RKO (cell line): ENCODE measurements around the gene GAPVD1.
A peak's percentile ranks its signal among the peaks of the same experiment; 100 is the strongest.
"Not testable (repeated sequence)": the region's sequence is repeated elsewhere in the genome, so short reads cannot be mapped to it uniquely, and the experiment has no call there.

Source experiments
- DNase-seq: peaks from one replicate; pipeline ENCODE4 v3.0.0-alpha.2; 2016; ENCODE audit warnings: low spot score

Gene GAPVD1

DNA sequence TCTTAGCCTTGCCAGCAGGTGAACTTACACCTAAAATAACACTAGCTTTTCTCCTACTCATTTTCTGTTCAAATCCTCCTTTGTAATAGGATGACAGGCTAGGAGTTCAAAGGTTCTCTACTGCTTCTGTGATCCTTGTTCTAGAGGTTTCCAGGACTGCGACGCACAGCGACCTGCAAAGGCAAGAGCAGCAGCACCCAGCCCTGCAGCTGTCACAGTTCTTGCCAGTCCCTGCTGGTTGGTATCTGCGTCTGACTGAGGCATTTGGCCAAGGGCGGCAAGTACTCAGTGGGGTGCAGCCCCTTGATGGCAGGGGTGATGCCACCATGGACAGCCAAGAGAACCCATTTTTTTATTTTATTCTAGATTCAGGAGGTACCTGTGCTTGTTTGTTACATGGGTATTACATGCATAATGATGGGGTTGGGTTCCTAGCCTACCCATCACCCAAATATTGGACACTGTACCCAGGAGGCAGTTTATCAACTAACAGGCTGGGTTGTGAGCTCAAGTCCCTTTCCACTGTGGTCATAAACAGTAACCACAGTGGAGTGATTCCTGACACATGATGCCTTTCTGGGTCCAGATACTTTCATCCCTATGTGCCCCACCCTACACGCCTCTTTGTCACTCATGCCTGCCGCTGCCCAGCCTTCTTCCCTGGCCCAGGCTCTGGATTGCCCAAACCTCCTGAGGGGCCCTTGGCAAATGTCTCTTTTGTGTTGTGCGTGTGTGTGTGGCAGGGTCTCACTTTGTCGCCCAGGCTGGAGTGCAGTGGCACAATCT, 111.0 kb downstream of the GAPVD1 start:
- DNase-seq: no peak

- DNase-seq: peak; percentile 87
Measured at GRCh38 chr9:125374443-125375309, 113.0 kb downstream of the GAPVD1 start.

DNA sequence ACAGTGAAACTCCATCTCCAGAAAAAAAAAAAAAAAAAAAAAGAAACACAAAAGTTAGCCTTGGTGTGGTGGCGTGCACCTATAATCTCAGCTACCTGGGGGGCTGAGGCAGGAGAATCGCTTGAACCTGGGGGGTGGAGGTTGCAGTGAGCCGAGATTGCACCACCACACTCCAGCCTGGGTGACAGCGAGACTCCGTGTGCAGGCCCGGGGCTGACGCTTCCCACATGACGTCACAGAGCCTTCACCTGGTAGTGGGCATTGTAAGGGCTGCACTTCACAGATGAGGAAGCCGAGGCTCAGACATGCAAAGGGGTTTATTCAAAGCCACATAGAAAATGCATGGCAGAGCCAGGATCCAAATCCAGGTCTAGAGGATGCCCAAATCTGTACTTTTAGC, 114.2 kb downstream of the GAPVD1 start:
- DNase-seq: no peak

DNA sequence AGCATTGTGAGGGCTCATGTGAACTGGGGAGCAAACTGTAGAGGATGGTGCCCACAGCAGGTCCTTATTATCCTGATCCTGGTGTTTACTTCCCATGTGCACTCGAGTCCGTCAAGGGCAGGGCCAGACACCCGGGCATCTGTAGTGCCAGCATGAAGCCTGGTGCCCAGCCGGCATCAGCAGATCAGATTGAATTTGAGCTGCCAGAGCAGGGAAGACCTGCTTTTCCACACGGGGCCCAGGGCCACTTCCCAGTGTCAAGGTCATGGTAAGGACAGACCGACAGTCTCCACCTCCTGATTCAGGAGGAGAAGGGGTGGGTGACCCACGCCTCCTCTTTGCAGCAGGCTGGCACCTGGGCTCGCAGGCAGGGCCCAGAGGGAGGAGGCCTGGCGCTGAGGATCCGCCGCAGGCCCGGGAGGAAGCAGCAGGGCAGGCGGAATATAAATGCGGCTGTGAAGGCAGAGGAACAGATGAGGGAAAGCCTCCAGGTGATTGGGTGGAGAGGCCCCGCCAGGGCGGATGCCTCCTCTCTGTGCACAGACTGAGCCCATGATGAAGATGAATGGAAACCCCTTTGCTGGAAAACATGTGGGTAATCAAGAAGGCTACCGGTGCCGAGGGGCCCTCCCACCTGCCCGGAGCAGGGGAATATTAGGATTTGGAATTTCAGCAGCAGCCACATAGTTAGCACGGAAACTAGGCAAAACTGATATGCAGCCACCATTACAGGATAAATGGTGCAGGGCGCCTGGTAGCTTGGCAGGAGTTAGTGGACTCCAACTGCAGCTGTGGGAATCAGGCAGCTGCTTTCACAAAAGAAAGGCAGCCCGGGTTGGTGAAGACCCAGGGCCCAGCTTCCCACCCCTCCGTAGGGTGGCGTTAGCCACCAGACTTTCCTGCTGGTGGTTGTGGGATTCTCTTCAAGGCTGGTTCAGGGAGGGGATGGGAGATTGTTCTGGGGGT, 114.9 kb downstream of the GAPVD1 start:
- DNase-seq: no peak

- no peak for DNase-seq
Measured at GRCh38 chr9:125377584-125378250, 116.1 kb downstream of the GAPVD1 start.

GRCh38 chr9:125378778-125379177, 117.2 kb downstream of the GAPVD1 start:
- no peak for DNase-seq

GRCh38 chr9:125379208-125379607, 117.6 kb downstream of the GAPVD1 start:
- DNase-seq: no peak

GRCh38 chr9:125380406-125380805, 118.8 kb downstream of the GAPVD1 start:
- DNase-seq: peak; percentile 37

- DNase-seq: no peak
Measured at GRCh38 chr9:125387861-125388524, 126.4 kb downstream of the GAPVD1 start.

DNA sequence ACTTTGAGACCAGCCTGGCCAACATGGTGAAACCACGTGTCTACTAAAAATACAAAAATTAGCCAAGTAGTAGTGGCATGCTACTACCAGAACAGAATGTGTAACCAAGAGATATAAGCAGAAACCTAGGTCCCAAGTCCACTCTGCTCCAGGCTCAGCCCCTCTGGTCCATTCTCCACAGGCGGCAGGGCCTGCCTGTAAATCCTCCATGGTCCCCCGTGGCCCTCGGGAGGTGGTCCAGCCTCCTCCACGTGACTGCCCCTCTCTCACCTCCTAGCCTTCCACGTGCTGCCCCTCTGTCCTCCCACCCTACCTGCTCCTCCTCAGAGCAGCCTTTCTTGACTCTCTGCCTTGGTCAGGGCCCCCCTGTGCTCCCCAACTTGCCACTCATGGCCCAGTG, 127.4 kb downstream of the GAPVD1 start:
- DNase-seq: no peak

DNA sequence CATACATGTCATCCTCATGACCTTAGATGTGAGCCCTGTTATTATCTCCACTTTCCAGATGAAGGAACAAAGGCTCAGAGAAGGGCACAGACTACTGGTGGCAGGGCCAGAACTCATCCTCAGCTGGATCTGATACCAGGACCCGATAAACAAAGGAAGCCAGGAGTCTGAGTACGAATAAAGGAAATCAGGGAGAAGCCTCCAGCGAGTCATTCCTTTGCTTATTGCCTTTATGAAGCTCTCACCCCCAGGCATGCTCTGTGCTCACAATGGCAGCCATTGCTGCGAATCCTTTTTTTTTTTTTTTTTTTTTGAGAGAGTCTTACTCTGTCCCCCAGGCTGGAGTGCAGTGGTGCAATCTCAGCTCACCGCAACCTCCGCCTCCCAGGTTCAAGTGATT, 130.1 kb downstream of the GAPVD1 start:
- no peak for DNase-seq

- peak; percentile 51 for DNase-seq
Measured at GRCh38 chr9:125393426-125393825, 131.8 kb downstream of the GAPVD1 start.

DNA sequence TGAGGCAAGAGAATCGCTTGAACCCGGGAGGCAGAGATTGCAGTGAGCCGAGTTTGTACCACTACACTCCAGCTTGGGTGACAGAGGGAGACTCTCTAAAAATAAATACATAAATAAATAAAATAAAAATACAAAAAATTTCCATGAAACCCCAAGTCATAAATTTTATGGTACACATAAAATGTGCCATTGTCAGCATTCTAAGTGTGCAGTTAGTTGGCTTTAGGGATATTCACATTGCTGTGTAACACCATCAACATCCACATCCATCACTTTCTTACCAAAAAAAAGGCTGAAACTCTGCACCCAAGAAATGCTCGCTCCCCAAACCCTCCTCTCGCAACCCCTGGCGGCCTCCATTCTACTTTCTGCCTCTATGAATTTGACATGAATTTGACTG, 135.2 kb downstream of the GAPVD1 start:
- DNase-seq: no peak

- no peak for DNase-seq
Measured at GRCh38 chr9:125397736-125398135, 136.1 kb downstream of the GAPVD1 start.

DNA sequence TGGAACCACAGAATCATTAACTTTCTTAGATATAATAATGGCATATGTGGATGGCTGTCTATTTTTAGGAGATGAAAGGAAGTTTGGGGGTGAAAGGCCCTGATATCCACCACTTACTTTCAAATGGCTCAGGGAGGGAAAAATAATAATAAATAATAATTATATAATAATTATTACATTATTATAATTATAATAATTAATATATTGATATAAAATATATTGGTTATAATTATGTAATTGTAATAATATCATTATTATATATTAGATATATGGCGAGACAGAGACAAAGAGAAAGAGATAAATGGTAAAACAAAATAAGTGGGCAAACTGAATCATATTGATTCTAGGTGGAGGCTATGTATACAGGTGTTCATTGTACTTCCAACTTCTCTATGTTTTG, 136.6 kb downstream of the GAPVD1 start:
- DNase-seq: no peak

DNA sequence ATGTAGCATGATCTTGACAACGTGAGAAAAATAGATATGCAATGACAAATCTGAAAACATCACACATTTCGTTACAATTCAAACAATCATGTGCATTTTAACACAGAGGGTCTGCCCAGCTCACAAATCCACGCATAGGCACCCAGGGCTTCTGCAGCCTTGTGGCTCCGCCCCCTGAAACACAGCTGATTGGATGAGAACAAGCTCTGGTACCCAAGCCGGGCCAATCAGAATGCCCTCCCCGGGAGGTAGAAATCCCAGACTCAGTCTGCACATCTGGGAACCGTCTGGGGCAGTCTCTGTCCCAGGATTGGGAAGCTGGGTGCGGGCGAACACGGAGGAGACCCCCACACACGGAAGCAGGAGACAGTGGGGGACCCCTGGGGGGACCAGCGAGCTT, 137.5 kb downstream of the GAPVD1 start:
- no peak for DNase-seq

DNA sequence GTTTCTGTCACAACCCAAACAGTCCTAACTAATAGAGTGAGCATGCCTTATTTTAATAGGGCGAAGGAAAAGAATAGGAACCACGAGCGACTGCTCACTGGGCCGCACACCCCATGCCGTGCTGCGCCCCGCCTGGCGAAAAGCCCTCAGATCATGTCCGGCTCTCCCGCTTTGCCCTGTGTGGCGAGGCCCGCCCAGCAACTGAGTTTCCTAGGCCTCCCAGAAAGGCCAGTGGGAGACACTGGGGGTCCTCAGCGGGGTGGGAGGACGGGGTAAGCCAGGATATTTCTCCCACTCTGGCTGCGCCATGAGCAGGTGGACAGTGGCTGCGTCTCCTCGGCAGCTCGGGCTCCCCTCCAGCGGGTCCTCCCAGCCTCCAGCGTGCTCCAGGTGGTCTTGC, 138.0 kb downstream of the GAPVD1 start:
- no peak for DNase-seq

DNA sequence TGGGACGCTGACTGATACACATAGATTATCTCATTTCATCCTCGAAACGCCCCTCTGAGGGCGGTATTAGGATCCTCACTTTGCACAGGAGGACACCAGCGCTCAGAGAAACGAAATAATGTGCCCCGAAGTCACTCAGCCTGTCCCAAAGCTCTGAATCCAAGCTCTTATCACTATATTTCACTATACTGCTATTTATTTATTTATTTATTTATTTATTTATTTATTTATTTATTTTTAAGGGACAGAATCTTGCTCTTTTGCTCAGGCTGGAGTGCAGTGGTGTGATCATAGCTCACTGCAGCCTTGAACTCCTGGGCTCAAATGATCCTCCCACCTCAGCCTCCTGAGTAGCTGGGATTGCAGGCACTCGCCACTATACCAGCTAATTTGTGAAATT, 138.6 kb downstream of the GAPVD1 start:
- DNase-seq: not testable (repeated sequence)

DNA sequence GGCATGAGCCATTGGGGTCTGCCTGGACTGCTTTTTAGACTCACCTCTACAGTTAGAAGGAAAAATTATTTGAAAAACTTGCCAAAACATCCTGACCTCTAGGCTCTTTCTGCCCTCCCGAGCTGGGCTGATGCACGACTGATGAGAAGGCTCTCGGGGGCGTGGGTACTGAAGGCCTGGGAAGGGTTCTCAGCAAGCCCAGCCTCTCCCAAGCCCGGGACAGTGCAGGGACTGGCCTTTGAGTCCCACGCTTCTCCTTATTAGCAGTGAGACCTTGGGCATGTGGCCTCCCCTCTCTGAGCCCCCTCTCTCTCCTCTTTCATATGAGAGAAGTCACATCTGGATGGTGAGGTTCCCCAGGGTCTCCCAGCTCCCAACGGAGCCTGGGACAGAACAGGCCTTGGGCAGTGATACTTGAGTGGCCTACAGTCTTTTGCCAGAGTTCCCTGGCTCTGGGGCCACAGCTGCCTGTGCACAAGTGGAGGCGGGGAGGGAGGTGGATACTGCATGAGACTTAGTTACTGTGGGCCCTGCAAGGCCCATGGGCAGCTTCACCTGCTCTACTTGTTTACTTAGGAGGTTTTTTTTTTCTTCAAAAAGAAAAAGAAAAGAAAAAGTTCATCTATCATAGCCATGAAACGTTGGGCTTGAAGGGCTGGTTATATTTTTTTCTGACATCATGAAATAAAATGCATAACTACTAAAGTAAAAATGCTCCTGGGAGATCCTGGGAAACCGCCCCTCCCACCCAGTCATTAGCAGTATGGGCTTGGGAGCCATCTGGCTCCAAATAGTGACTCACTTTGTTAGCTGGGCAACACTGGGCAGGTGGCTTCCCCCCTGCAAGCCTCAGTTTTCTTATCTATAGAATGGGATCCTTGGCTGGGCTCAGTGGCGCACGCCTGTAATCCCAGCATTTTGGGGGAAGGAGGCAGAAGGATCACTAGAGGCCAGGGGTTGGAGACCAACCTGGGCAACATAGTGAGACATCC, 139.4 kb downstream of the GAPVD1 start:
- peak; percentile 41 for DNase-seq

DNA sequence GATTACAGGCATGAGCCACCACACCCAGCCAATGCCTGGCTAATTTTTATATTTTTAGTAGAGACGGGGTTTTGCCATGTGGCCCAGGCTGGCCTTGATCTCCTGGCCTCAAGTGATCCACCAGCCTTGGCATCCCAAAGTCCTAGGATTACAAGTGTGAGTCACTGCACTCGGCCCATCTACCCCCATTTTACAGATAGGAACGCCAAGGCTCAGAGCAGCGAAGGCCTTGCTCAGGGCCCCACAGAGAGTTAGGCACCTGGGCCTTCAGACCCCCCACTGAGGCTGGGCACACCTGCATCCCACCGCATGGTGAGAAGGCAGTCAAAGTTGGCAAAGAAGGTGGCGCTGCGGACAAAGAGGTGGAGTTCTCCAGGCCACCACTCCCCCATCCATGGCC, 143.1 kb downstream of the GAPVD1 start:
- DNase-seq: no peak
